GM04503 (cell line): ENCODE results near the gene DAO.
"Not testable (repeated sequence)": the region's sequence is repeated elsewhere in the genome, so short reads cannot be mapped to it uniquely, and the experiment has no call there.

Source experiments
- DNase-seq: peaks from one replicate; pipeline ENCODE4 v3.0.0-alpha.2; 2012; ENCODE audit warnings: low read depth

DAO gene

GRCh38 chr12:108879615-108880254 is at the start of gene DAO:
Gene DAO (plus strand): TSS chr12:108880092. CDS start chr12:108885007, 4,915 bp downstream.
- no peak for DNase-seq

DNA sequence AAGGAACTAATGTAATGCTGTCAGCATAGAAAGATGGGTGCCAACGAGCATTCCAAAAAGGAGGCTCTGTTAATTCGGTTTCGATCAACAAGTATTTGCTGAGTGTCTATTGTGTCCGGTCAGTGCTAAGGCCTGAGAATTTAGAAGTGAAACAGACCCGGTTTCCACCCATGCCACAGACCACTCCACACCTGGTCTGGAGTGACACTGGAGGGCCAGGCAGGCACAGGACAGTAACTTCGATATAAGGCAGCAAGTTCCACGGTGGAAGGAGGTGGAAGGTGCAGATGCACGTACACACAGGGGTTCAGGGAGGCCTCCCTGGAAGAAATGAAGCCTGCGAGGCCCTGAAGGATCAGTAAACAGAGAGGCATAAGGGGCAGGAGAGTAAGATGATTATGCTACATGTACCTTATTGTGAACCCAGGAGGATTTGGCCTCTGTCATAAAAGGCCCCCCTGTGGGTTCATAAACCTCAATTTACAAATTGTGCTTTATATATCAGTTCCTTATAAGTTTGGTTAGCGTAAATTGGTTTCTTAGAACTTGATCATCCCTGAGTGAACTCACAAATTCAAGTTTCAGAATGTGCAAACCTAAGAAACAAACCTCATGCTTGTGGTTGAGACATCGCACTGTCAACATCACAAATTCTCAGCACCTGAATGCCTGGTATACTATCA is 48.4 kb upstream of the DAO start:
- no peak for DNase-seq

- no peak for DNase-seq
These were observed 47.7 kb upstream of the DAO start for GRCh38 chr12:108832208-108832607.

DNA sequence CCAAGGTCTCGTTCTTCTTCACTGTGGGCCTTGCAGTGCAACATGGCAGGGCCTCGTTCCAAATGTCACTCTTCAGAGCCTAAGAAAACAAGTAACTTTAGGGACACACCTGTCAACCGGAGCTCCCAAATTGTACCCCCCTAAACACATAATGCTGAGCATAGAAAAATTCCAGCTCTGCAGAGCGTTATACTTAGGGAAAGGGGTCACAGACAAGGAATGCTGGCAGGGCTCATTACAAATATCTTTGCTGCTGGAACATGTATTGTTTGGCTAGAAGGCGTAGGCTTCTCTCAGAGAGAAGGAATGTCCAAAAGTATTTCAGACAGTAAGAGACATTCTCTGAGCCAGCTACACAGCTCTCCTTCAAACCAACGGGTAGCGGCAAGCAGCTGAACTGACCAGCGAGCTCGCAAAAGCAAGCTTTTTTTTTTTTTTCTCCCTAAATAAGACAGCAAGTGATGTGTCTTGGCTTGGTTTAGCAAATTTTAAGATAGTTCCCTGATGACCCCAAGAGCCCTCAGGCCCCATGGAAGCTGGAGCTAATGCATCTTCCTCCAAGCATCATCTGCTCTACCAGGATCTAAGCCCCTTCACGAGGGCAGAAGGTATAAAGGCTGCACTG is 47.0 kb upstream of the DAO start:
- DNase-seq: peak; percentile 90

DNA sequence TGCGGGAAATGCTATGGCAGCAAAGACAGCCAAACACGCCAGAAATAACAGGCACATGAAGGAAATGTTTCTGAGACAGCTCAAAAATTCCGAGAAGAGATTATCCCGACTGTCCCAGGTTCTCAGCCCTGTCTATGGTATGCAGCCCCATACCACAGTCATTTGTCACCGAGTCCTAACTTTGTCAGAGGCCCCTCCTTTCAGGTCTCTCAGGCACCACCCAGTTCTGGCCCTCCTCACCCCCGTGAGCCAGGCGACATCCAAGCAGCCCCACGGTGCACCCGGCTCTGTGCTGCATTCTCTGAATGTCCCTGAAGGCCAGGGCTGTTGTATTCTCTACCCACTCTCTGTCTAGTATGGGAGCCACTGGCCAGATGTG is 46.5 kb upstream of the DAO start:
- peak; percentile 90 for DNase-seq

- DNase-seq: peak; percentile 83
These were observed 46.0 kb upstream of the DAO start for GRCh38 chr12:108833757-108834472.

DNA sequence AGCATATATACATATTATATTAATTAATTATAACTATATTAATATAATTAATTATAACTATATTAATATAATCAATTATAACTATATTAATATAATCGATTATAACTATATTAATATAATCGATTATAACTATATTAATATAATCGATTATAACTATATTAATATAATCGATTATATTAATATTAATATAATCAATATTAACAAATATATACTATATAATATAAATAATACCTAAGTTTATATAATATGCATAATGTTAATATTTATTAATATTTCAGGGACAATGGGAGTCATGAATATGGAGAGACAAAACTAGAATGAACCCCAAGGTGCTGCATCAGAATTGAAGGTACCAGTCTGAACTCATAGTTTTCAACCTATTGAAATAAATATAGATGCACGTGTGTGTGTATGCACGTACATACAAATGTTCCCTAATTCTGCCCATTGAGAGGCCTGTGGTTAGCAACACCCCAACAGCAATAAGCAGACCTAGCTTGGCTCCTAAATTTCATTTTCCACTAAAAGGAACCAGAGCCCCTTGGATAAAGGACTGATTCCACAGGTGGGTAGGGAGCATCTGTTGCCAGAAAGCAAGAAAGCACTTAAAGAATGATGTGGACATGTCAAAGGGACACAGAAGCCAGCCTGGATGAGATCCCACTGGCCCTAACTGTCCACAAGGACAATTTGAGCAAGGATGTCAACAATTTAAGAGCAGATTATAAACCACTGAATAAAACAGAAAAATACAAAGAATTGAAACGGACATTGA is 43.8 kb upstream of the DAO start:
- DNase-seq: no peak

DNA sequence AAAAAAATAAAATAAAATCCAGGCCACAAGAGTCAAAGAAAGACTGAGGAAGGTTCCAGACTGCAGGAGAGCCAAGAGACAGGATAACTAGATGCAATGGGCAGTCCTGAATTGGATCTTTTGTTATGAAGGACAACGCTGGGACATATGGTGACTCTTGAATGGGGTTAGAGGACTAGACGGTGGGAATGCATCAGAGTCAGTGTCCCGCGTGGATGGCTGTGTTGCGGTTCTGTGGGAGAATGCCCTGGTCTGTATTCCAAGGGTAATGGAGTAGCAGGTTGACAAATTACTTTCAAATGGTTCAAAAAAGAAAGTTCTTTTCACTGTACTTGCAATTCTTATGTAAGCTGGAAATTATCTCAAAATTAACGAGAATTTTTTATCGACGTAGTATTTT is 42.7 kb upstream of the DAO start:
- DNase-seq: no peak

- no peak for DNase-seq
These were observed 42.2 kb upstream of the DAO start for GRCh38 chr12:108837680-108838079.

- peak; percentile 99 for DNase-seq
These were observed 41.5 kb upstream of the DAO start for GRCh38 chr12:108838194-108839017.

DNA sequence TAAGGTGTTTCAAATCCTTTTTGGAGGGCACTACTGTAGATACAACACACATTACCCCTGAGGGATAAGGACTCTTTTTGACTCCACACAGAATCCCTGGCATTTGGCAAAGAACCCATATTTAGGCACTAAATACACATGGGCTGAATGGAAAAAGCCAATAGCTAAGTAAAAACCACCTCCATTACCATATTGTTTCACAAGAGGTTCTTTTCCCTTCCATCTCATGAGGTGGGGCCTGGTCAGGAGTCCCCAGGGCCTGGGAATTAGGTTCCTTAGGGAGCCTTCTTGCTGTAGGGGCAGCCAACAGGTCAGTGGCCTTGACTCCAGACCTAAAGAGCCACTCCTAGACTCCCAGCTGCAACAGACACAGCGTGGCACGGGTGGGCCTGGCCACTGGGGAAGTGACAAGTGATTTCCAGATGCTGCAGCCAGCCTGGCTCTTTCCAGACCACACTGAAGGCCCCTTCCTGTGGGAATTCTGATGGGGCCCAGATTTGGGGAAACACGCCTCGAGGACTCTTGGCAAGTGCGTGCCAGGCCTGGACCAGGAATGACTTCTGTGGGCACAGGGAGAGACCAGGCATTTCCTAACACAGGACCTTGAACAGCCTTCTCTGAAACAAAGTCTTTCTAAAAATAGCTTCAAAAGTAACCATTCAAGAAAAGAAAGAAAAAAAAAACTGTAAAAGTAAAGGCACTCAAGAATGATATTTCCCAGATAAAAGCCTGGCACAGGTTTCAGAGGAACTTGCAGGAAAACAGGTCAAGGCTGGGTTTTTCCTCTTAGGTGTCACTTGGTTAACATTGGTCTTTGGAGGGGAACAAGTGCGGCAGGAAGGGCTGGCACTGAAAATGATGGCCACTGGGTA is 40.6 kb upstream of the DAO start:
- DNase-seq: peak; percentile 91

GRCh38 chr12:108839890-108840230 is 40.0 kb upstream of the DAO start:
- DNase-seq: no peak

DNA sequence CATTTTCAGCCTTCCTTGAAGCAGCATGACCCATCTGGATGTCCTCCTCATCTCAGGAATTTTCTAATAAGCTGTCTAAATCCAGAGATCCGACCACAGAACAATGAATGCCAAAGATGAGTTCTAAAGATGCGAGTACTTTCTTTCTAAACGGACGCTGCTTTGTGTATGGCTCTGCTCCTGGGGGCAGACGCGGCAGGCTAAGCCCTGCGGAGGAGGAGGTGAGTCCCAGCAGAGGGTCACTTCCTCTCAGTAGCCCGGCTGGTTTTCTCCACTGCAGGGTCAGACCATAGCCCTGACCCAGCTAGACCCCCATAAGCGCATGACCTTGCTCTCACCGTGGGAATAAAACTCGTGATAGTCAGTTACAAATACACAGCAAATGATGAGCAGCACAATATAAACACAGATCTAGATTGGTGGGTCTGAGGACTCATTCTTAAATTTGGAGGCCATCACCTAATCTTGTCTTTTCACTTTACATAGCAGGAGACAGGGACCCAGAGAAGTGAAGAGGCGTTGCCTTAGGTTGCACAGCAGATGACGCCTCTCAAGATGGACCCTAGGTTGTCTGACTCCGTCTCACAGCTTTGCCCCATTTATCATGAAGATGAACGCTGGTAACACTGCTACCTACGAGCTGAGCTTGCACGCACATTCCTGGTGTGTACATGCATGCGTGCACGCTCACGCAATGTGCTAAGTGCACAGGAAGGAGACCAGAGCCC is 39.1 kb upstream of the DAO start:
- no peak for DNase-seq

DNA sequence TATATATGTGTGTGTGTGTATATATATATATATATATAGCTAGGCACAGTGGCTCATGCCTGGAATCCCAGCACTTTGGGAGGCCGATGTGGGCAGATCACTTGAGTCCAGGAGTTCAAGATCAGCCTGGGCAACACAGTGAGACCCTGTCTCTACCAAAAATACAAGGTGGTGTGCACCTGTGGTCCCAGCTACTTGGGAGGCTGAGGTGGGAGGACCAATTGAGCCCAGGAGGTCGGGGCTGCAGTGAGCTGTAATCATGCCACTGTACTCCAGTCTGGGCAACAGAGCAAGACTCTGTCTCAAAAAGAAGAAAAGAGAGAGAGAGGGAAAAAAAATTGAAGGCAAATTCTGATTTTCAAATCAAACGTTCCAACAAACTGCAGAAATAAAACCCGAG is 38.1 kb upstream of the DAO start:
- DNase-seq: not testable (repeated sequence)

GRCh38 chr12:108842361-108842760 is 37.5 kb upstream of the DAO start:
- DNase-seq: no peak

DNA sequence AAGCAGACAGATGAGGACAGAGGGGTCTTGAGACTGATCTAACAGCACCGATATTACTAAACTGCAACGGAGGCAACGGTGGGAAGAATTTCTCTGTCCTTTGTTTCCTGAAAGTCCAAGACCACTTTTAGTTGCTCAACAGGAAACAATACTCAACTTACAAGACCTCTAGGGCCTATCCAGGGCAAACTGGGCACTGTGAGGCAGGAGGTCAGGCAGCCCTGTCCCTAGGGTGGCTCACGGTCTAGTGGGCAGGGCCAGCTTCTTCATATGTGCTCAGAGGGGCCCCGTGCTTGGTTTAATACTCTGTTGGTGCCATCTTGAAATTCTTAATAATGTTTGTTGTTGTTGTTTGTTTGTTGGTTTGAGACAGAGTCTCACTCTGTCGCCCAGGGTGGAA is 36.7 kb upstream of the DAO start:
- DNase-seq: no peak

DNA sequence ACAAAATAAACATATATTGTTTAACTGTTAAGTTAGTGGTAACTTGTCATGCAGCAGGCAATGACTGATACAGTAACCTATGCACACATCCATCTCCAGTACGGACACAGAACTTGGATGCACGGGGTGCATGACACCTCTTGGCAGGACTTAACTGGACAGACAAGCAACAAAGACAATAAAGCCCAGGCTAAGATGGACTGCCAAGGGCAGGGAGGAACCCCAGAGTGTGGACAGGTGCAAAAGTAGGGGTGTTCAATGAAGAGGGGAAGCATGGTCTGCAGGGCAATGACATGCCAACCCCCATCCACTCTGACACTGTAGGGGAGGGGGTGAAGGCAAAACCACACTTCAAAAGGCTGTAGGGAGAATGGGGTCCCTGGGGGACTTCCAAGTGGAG is 34.2 kb upstream of the DAO start:
- no peak for DNase-seq

GRCh38 chr12:108846290-108846701 is 33.6 kb upstream of the DAO start:
- no peak for DNase-seq

GRCh38 chr12:108847705-108848104 is 32.2 kb upstream of the DAO start:
- no peak for DNase-seq

- no peak for DNase-seq
These were observed 30.2 kb upstream of the DAO start for GRCh38 chr12:108849660-108850059.
